SK-N-SH treated with all-trans-retinoic acid at 6 μM for 48 hours (cell line): ENCODE data around the gene MRPL9.

ENCODE experiments used
- ARNTL ChIP-seq: fragments of 450-650 bp; formaldehyde crosslinking; IDR thresholded peaks from 2 replicates; pipeline ENCODE4 v1.5.0; 2020; ENCODE audit warnings: low read depth, mild to moderate bottlenecking, moderate library complexity, borderline replicate concordance
- ESRRG ChIP-seq: fragments of 250-450 bp; sonication (Bioruptor Pico); IDR thresholded peaks from 2 replicates; pipeline ENCODE4 v1.6.1; 2021; ENCODE audit warnings: mild to moderate bottlenecking
- ISL1 ChIP-seq: fragments of 250-450 bp; sonication (Bioruptor Pico); IDR thresholded peaks from 2 replicates; pipeline ENCODE4 v2.1.2; 2022; ENCODE audit warnings: mild to moderate bottlenecking, moderate library complexity
- PPARA ChIP-seq: fragments of 250-450 bp; sonication (Bioruptor Pico); IDR thresholded peaks from 2 replicates; pipeline ENCODE4 v1.5.0; 2020; ENCODE audit warnings: mild to moderate bottlenecking, borderline replicate concordance
- RARB ChIP-seq: fragments of 250-450 bp; sonication (Bioruptor Pico); IDR thresholded peaks from 2 replicates; pipeline ENCODE4 v1.8.0; 2021; ENCODE audit warnings: mild to moderate bottlenecking, moderate library complexity
- TOX ChIP-seq: fragments of 250-450 bp; sonication (Bioruptor Pico); IDR thresholded peaks from 2 replicates; pipeline ENCODE4 v1.8.0; 2021; ENCODE audit warnings: mild to moderate bottlenecking, moderate library complexity, borderline replicate concordance
- TF ChIP-seq, protein P1 (sequence below): fragments of 250-450 bp; sonication (Bioruptor Pico); IDR thresholded peaks from 2 replicates; pipeline ENCODE4 v1.5.1; 2021; ENCODE audit warnings: mild to moderate bottlenecking, moderate library complexity

DNA sequence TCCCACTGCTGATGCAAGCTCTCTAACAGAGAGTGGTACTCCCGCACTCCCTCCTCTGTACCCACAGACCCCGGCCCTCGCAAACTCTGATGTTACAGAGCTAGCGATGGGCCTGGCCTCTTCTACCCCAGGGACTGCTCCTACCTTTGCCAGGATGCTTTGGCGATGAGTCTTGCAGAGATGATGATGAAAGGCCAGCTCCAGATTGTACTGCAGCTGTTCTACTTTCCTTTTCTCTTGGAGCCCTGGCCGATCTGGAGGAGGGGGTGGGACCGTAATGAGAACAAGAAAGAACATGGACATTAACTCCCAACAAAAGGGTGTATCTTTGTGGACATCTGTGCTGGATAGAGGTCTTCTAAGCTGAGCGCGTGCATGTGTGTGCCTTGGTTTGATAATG, 47.9 kb upstream of the MRPL9 start:
- TF ChIP-seq PPARA (CRISPR knock-in tag), result no peak
- no peak for TF ChIP-seq RARB (CRISPR knock-in tag)
- TF ChIP-seq ARNTL (CRISPR knock-in tag), result no peak
- TF ChIP-seq, protein P1, sequence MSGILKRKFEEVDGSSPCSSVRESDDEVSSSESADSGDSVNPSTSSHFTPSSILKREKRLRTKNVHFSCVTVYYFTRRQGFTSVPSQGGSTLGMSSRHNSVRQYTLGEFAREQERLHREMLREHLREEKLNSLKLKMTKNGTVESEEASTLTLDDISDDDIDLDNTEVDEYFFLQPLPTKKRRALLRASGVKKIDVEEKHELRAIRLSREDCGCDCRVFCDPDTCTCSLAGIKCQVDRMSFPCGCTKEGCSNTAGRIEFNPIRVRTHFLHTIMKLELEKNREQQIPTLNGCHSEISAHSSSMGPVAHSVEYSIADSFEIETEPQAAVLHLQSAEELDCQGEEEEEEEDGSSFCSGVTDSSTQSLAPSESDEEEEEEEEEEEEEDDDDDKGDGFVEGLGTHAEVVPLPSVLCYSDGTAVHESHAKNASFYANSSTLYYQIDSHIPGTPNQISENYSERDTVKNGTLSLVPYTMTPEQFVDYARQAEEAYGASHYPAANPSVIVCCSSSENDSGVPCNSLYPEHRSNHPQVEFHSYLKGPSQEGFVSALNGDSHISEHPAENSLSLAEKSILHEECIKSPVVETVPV, result no peak
- no peak for TF ChIP-seq ISL1 (CRISPR knock-in tag)
- TF ChIP-seq ESRRG (CRISPR knock-in tag), result no peak
- no peak for TF ChIP-seq TOX
